SK-N-SH treated with all-trans-retinoic acid at 6 μM for 48 hours (cell line): ENCODE measurements around the gene ZNF648.

Source experiments
- ATAC-seq: fragments of 200-7000 bp; cut with Tn5 transposase; 3 replicates; pipeline ENCODE4 v1.9.1; 2020; ENCODE audit warnings: mild to moderate bottlenecking, moderate library complexity
- ARNTL ChIP-seq: fragments of 450-650 bp; formaldehyde crosslinking; IDR thresholded peaks from 2 replicates; pipeline ENCODE4 v1.5.0; 2020; ENCODE audit warnings: low read depth, mild to moderate bottlenecking, moderate library complexity, borderline replicate concordance
- BACH2 ChIP-seq: fragments of 250-450 bp; sonication (Bioruptor Pico); IDR thresholded peaks from 2 replicates; pipeline ENCODE4 v1.9.0; 2021; ENCODE audit warnings: mild to moderate bottlenecking, borderline replicate concordance
- CREB5 ChIP-seq: fragments of 250-450 bp; sonication (Bioruptor Pico); IDR thresholded peaks from 2 replicates; pipeline ENCODE4 v1.5.1; 2020; ENCODE audit warnings: low read depth, mild to moderate bottlenecking, moderate library complexity
- CSDC2 ChIP-seq: fragments of 250-450 bp; sonication (Bioruptor Pico); IDR thresholded peaks from 2 replicates; pipeline ENCODE4 v1.5.0; 2020; ENCODE audit warnings: mild to moderate bottlenecking, moderate library complexity
- CSRNP3 ChIP-seq: fragments of 250-450 bp; sonication (Bioruptor Pico); IDR thresholded peaks from 2 replicates; pipeline ENCODE4 v1.5.1; 2021; ENCODE audit warnings: mild to moderate bottlenecking, moderate library complexity
- ESRRG ChIP-seq: fragments of 250-450 bp; sonication (Bioruptor Pico); IDR thresholded peaks from 2 replicates; pipeline ENCODE4 v1.6.1; 2021; ENCODE audit warnings: mild to moderate bottlenecking
- GLIS3 ChIP-seq: fragments of 250-450 bp; sonication (Bioruptor Pico); IDR thresholded peaks from 2 replicates; pipeline ENCODE4 v1.5.0; 2020; ENCODE audit warnings: mild to moderate bottlenecking, moderate library complexity
- ISL1 ChIP-seq: fragments of 250-450 bp; sonication (Bioruptor Pico); IDR thresholded peaks from 2 replicates; pipeline ENCODE4 v2.1.2; 2022; ENCODE audit warnings: mild to moderate bottlenecking, moderate library complexity
- OSR1 ChIP-seq: fragments of 250-450 bp; sonication (Bioruptor Pico); IDR thresholded peaks from 2 replicates; pipeline ENCODE4 v1.8.0; 2022; ENCODE audit warnings: moderate library complexity, mild to moderate bottlenecking, inconsistent platforms
- PATZ1 ChIP-seq: fragments of 250-450 bp; sonication (Bioruptor Pico); IDR thresholded peaks from 2 replicates; pipeline ENCODE4 v1.8.0; 2020; ENCODE audit warnings: mild to moderate bottlenecking, moderate library complexity, borderline replicate concordance
- POU6F1 ChIP-seq: fragments of 250-450 bp; sonication (Bioruptor Pico); IDR thresholded peaks from 2 replicates; pipeline ENCODE4 v1.8.0; 2021; ENCODE audit warnings: low read depth, mild to moderate bottlenecking, moderate library complexity, borderline replicate concordance
- PPARA ChIP-seq: fragments of 250-450 bp; sonication (Bioruptor Pico); IDR thresholded peaks from 2 replicates; pipeline ENCODE4 v1.5.0; 2020; ENCODE audit warnings: mild to moderate bottlenecking, borderline replicate concordance
- SNAI2 ChIP-seq: fragments of 250-450 bp; sonication (Bioruptor Pico); IDR thresholded peaks from 2 replicates; pipeline ENCODE4 v1.5.0; 2020; ENCODE audit warnings: mild to moderate bottlenecking, moderate library complexity
- TCF4 ChIP-seq: fragments of 250-450 bp; sonication (Bioruptor Pico); IDR thresholded peaks from 2 replicates; pipeline ENCODE4 v1.8.0; 2021; ENCODE audit warnings: mild to moderate bottlenecking, moderate library complexity, borderline replicate concordance
- TOX ChIP-seq: fragments of 250-450 bp; sonication (Bioruptor Pico); IDR thresholded peaks from 2 replicates; pipeline ENCODE4 v1.8.0; 2021; ENCODE audit warnings: mild to moderate bottlenecking, moderate library complexity, borderline replicate concordance
- TSHZ2 ChIP-seq: fragments of 250-450 bp; sonication (Bioruptor Pico); IDR thresholded peaks from 2 replicates; pipeline ENCODE4 v1.5.0; 2020; ENCODE audit warnings: mild to moderate bottlenecking, moderate library complexity
- ZC3H10 ChIP-seq: fragments of 250-450 bp; sonication (Bioruptor Pico); IDR thresholded peaks from 2 replicates; pipeline ENCODE4 v1.5.1; 2021; ENCODE audit warnings: mild to moderate bottlenecking, moderate library complexity
- ZFP3 ChIP-seq: fragments of 250-450 bp; sonication (Bioruptor Pico); IDR thresholded peaks from 2 replicates; pipeline ENCODE4 v1.5.0; 2020; ENCODE audit warnings: mild to moderate bottlenecking, moderate library complexity
- ZFP30 ChIP-seq: fragments of 450-650 bp; formaldehyde crosslinking; IDR thresholded peaks from 2 replicates; pipeline ENCODE4 v1.5.0; 2022; ENCODE audit warnings: mild to moderate bottlenecking, moderate library complexity
- ZNF565 ChIP-seq: fragments of 450-650 bp; formaldehyde crosslinking; conservative IDR thresholded peaks from 2 replicates; pipeline ENCODE4 v1.5.0; 2020; ENCODE audit warnings: low read depth, mild to moderate bottlenecking, moderate library complexity
- ZNF70 ChIP-seq: fragments of 450-650 bp; formaldehyde crosslinking; IDR thresholded peaks from 2 replicates; pipeline ENCODE4 v1.5.0; 2020; ENCODE audit warnings: mild to moderate bottlenecking, moderate library complexity
- ZNF8 ChIP-seq: fragments of 450-650 bp; formaldehyde crosslinking; IDR thresholded peaks from 2 replicates; pipeline ENCODE4 v1.5.0; 2020; ENCODE audit warnings: mild to moderate bottlenecking, moderate library complexity

Gene ZNF648

GRCh38 chr1:182065126-182065845 is 3.8 kb upstream of the ZNF648 start:
- no peak for ATAC-seq
- no peak for TF ChIP-seq ESRRG (CRISPR knock-in tag)
- TF ChIP-seq, all 23 proteins: peak for 0

GRCh38 chr1:182064611-182065010 is 3.1 kb upstream of the ZNF648 start:
- no peak for TF ChIP-seq ZC3H10 (CRISPR knock-in tag)
- no peak for TF ChIP-seq TOX (CRISPR knock-in tag)
- TF ChIP-seq ZFP3, result no peak
- no peak for TF ChIP-seq ZNF565 (CRISPR knock-in tag)
- no peak for TF ChIP-seq GLIS3 (CRISPR knock-in tag)
- TF ChIP-seq ZNF8, result no peak
- no peak for TF ChIP-seq SNAI2 (CRISPR knock-in tag)
- no peak for TF ChIP-seq TSHZ2 (CRISPR knock-in tag)
- TF ChIP-seq CSDC2 (CRISPR knock-in tag), result no peak
- TF ChIP-seq BACH2, result no peak
- no peak for TF ChIP-seq ISL1 (CRISPR knock-in tag)
- TF ChIP-seq CREB5 (CRISPR knock-in tag), result no peak
- TF ChIP-seq ZNF70 (CRISPR knock-in tag), result no peak
- TF ChIP-seq OSR1 (CRISPR knock-in tag), result no peak
- no peak for TF ChIP-seq PPARA
- no peak for TF ChIP-seq ESRRG (CRISPR knock-in tag)
- no peak for ATAC-seq

- no peak for TF ChIP-seq ZC3H10 (CRISPR knock-in tag)
- TF ChIP-seq ZFP30, result no peak
- no peak for TF ChIP-seq ZNF8
- TF ChIP-seq ISL1 (CRISPR knock-in tag), result no peak
- no peak for TF ChIP-seq TOX (CRISPR knock-in tag)
- TF ChIP-seq TSHZ2 (CRISPR knock-in tag), result no peak
- no peak for TF ChIP-seq ARNTL (CRISPR knock-in tag)
- no peak for TF ChIP-seq TCF4 (CRISPR knock-in tag)
- TF ChIP-seq PPARA, result no peak
- no peak for TF ChIP-seq POU6F1 (CRISPR knock-in tag)
- TF ChIP-seq CSRNP3 (CRISPR knock-in tag), result no peak
- TF ChIP-seq ZNF565 (CRISPR knock-in tag), result no peak
- TF ChIP-seq PATZ1 (CRISPR knock-in tag), result no peak
- TF ChIP-seq ZNF70 (CRISPR knock-in tag), result no peak
- no peak for ATAC-seq
Measured at GRCh38 chr1:182062223-182062622, 711 bp upstream of the ZNF648 start.
